Neural cell (in vitro differentiated cells): ENCODE measurements around the gene ZNHIT1. TPM values are rescaled to one million over a fixed set of nuclear protein-coding genes. Genes with fewer than 3 reads are reported as not detected.

Experiments
- H2AFZ ChIP-seq: fragments of 200-600, 300-800 bp; sonication (generic), shearing (Covaris generic); 2 replicates; pipeline ENCODE4 v1.6.0; 2014; ENCODE audit warnings: low read depth, mild to moderate bottlenecking, antibody characterized with exemption, low read length, moderate library complexity
- H3F3A ChIP-seq: fragments of 200-600 bp; shearing (Covaris generic); 2 replicates; pipeline ENCODE4 v1.6.1; 2016; ENCODE audit warnings: mild to moderate bottlenecking, moderate library complexity, mixed read lengths, antibody characterized with exemption, low read length; ENCODE audit not compliant: insufficient read depth, poor library complexity, severe bottlenecking
- H3K27ac ChIP-seq: fragments of 200-600, 300-800 bp; sonication (generic), shearing (Covaris generic); 2 replicates; pipeline ENCODE4 v1.5.1; 2014; ENCODE audit warnings: mild to moderate bottlenecking, low read length, moderate library complexity
- H3K27me3 ChIP-seq: fragments of 300-800, 200-600 bp; sonication (generic), shearing (Covaris generic); 2 replicates; pipeline ENCODE4 v1.6.0; 2014; ENCODE audit warnings: mild to moderate bottlenecking, low read depth, low read length, moderate library complexity; ENCODE audit not compliant: insufficient read depth
- H3K36me3 ChIP-seq: fragments of 300-800, 200-600 bp; sonication (generic), shearing (Covaris generic); 2 replicates; pipeline ENCODE4 v1.5.1; 2014; ENCODE audit warnings: mild to moderate bottlenecking, antibody characterized with exemption, low read length, moderate library complexity; ENCODE audit not compliant: insufficient read depth
- H3K4me2 ChIP-seq: fragments of 300-800, 200-600 bp; sonication (generic), shearing (Covaris generic); 2 replicates; pipeline ENCODE4 v1.6.0; 2014; ENCODE audit warnings: mild to moderate bottlenecking, low read length
- H3K4me3 ChIP-seq: fragments of 300-800, 200-600 bp; sonication (generic), shearing (Covaris generic); 2 replicates; pipeline ENCODE4 v1.5.1; 2014; ENCODE audit warnings: mild to moderate bottlenecking, low read length, moderate library complexity
- H3K79me2 ChIP-seq: fragments of 200-600 bp; shearing (Covaris generic); replicated peaks from 2 replicates; pipeline ENCODE4 v1.6.0; 2014; ENCODE audit warnings: mild to moderate bottlenecking, low read length, moderate library complexity; ENCODE audit not compliant: insufficient read depth
- H3K9ac ChIP-seq: fragments of 300-800, 200-600 bp; sonication (generic), shearing (Covaris generic); 2 replicates; pipeline ENCODE4 v1.6.1; 2016; ENCODE audit warnings: mild to moderate bottlenecking, low read length, mixed read lengths
- H3K9me2 ChIP-seq: fragments of 200-600 bp; shearing (Covaris generic); 2 replicates; pipeline ENCODE4 v1.6.1; 2016; ENCODE audit warnings: mild to moderate bottlenecking, low read length, mixed read lengths; ENCODE audit not compliant: insufficient read depth
- H3K9me3 ChIP-seq: fragments of 200-600, 300-800 bp; sonication (generic), shearing (Covaris generic); 2 replicates; pipeline ENCODE4 v1.6.1; 2016; ENCODE audit warnings: mild to moderate bottlenecking, mixed run types, low read length, moderate library complexity, mixed read lengths
- H4K20me1 ChIP-seq: fragments of 200-600 bp; shearing (Covaris generic); 2 replicates; pipeline ENCODE4 v1.6.1; 2016; ENCODE audit warnings: mild to moderate bottlenecking, mixed run types; ENCODE audit not compliant: insufficient read depth
- CTCF ChIP-seq: fragments of 450-650 bp; IDR thresholded peaks from 2 replicates; pipeline ENCODE4 v1.5.1; 2014; ENCODE audit warnings: antibody characterized with exemption, mild to moderate bottlenecking, moderate library complexity; ENCODE audit not compliant: poor library complexity, severe bottlenecking
- EP300 ChIP-seq: fragments of 450-650 bp; conservative IDR thresholded peaks from 2 replicates; pipeline ENCODE4 v1.6.1; 2014; ENCODE audit warnings: antibody characterized with exemption, mild to moderate bottlenecking, moderate library complexity; ENCODE audit not compliant: poor library complexity, severe bottlenecking
- EZH2 ChIP-seq: fragments of 200-600, 300-800 bp; shearing (Covaris generic), sonication (generic); IDR thresholded peaks from 2 replicates; pipeline ENCODE4 v1.6.1; 2014; ENCODE audit warnings: antibody characterized with exemption, low read length, borderline replicate concordance, mild to moderate bottlenecking; ENCODE audit not compliant: insufficient read depth, poor library complexity, severe bottlenecking
- MXI1 ChIP-seq: fragments of 450-650 bp; conservative IDR thresholded peaks from 2 replicates; pipeline ENCODE4 v1.6.1; 2014; ENCODE audit warnings: antibody characterized with exemption, mild to moderate bottlenecking; ENCODE audit not compliant: poor library complexity, severe bottlenecking
- POLR2AphosphoS5 ChIP-seq: IDR thresholded peaks from 2 replicates; pipeline ENCODE4 v1.6.1; 2012
- RAD21 ChIP-seq: fragments of 450-650 bp; conservative IDR thresholded peaks from 2 replicates; pipeline ENCODE4 v1.6.1; 2014; ENCODE audit warnings: antibody characterized with exemption, mild to moderate bottlenecking, moderate library complexity
- REST ChIP-seq: IDR thresholded peaks from 2 replicates; pipeline ENCODE4 v1.6.1; 2012; ENCODE audit warnings: borderline replicate concordance
- SMC3 ChIP-seq: fragments of 450-650 bp; conservative IDR thresholded peaks from 2 replicates; pipeline ENCODE4 v1.6.1; 2014; ENCODE audit warnings: antibody characterized with exemption, mild to moderate bottlenecking, moderate library complexity; ENCODE audit not compliant: poor library complexity
- TAF1 ChIP-seq: IDR thresholded peaks from 2 replicates; pipeline ENCODE4 v1.6.1; 2012; ENCODE audit warnings: low read depth
- polyA plus RNA-seq: library from polyadenylated mRNA; depleted of rRNA; stranded (reverse); fragments of >200 nt; gene quantifications from 2 replicates; pipeline ENCODE4 v1.2.3, GENCODE V29; 2014

Gene ZNHIT1
- polyA plus RNA-seq, 1 donor from 2014 or later, result 176 TPM

- Histone ChIP-seq H3K9ac (no peak overlapping the region), H3K27me3 (peaks cover 3% of the 10 kb centered on the region), H4K20me1 (no peaks in the 10 kb centered on the region), H3F3A (no peaks in the 10 kb centered on the region), H2AFZ (no peak overlapping the region), H3K79me2 (no peaks in the 10 kb centered on the region), H3K4me2 (no peak overlapping the region), H3K9me2 (no peaks in the 10 kb centered on the region), H3K4me3 (no peak overlapping the region), H3K9me3 (no peaks in the 10 kb centered on the region), H3K27ac (no peak overlapping the region), H3K36me3 (no peaks in the 10 kb centered on the region)
- TF ChIP-seq MXI1, result no peak
- no peak for TF ChIP-seq CTCF
- TF ChIP-seq REST, result no peak
- TF ChIP-seq EP300, result no peak
- no peak for TF ChIP-seq POLR2AphosphoS5
Observed at GRCh38 chr7:101186194-101186593, 31.8 kb upstream of the ZNHIT1 start.

GRCh38 chr7:101186844-101187428 is 31.0 kb upstream of the ZNHIT1 start:
- Histone ChIP-seq H3F3A (no peaks in the 10 kb centered on the region), H3K4me2 (no peak overlapping the region), H2AFZ (no peak overlapping the region), H3K27ac (no peak overlapping the region), H4K20me1 (no peaks in the 10 kb centered on the region), H3K4me3 (no peak overlapping the region), H3K36me3 (no peaks in the 10 kb centered on the region), H3K27me3 (no peaks in the 10 kb centered on the region), H3K9me2 (no peaks in the 10 kb centered on the region), H3K79me2 (no peaks in the 10 kb centered on the region), H3K9me3 (no peaks in the 10 kb centered on the region), H3K9ac (no peak overlapping the region)
- TF ChIP-seq SMC3, result no peak
- TF ChIP-seq EZH2, result no peak
- no peak for TF ChIP-seq CTCF
- TF ChIP-seq MXI1, result no peak
- no peak for TF ChIP-seq RAD21
- TF ChIP-seq EP300, result no peak
- TF ChIP-seq TAF1, result no peak
- no peak for TF ChIP-seq REST
- no peak for TF ChIP-seq POLR2AphosphoS5
